HL-60 (cell line): ENCODE measurements around the gene FBXO11.
"Not testable (repeated sequence)": the region's sequence is repeated elsewhere in the genome, so short reads cannot be mapped to it uniquely, and the experiment has no call there.

Experiments
- DNase-seq, 2 experiments: peaks; one replicate each; pipeline ENCODE4 v3.0.0-alpha.2; 2010 to 2020; ENCODE audit warnings: low read depth in 1 of 2, low spot score in 1 of 2
- H3K27ac ChIP-seq: fragments of 250-450 bp; sonication (Bioruptor Pico); replicated peaks from 2 replicates; pipeline ENCODE4 v1.5.1; 2020; ENCODE audit warnings: mild to moderate bottlenecking, moderate library complexity
- H3K27me3 ChIP-seq: fragments of 250-450 bp; sonication (Bioruptor Pico); 2 replicates; pipeline ENCODE4 v1.5.1; 2021; ENCODE audit warnings: mild to moderate bottlenecking, moderate library complexity; ENCODE audit not compliant: insufficient read depth, poor library complexity, severe bottlenecking
- H3K4me3 ChIP-seq: replicated peaks from 2 replicates; pipeline ENCODE4 v1.5.1; 2011; ENCODE audit warnings: mild to moderate bottlenecking, control low read depth, low read length; ENCODE audit not compliant: insufficient read depth
- GABPA ChIP-seq: IDR thresholded peaks from 2 replicates; pipeline ENCODE4 v1.6.1; 2012; ENCODE audit warnings: low read depth
- POLR2AphosphoS5 ChIP-seq: IDR thresholded peaks from 2 replicates; pipeline ENCODE4 v1.6.1; 2012; ENCODE audit warnings: low read depth
- SPI1 ChIP-seq: IDR thresholded peaks from 2 replicates; pipeline ENCODE4 v1.6.1; 2012; ENCODE audit warnings: low read depth, mild to moderate bottlenecking, borderline replicate concordance
- TF ChIP-seq, protein P1 (sequence below): IDR thresholded peaks from one replicate; pipeline ENCODE4 v1.5.1; 2011; ENCODE audit warnings: low read length, control low read depth, inconsistent platforms; ENCODE audit not compliant: insufficient read depth
- TF ChIP-seq, protein P2 (sequence below): IDR thresholded peaks from 2 replicates; pipeline ENCODE4 v1.6.1; 2012; ENCODE audit warnings: low read depth; ENCODE audit not compliant: insufficient replicate concordance

Gene FBXO11

DNA sequence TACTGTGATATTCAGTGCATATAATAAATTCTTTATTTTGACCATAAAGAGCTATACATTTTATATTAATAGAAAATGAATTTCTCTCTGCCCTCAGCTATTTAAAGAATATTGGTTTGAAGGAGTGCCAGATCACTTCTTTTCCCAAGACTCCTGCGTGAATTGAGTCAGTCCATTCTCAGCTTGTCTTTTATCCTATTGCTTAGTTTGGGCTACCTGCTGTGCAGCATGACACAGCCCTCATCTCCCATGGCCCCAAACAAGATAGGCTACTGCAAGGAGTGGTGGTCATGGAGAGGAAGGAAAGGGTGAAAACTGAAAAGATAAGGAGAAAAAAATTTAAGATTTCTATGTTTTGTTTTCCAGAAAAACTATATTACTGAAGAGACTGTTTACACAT lies 10.1 kb upstream of the FBXO11 start:
- TF ChIP-seq, protein P1, sequence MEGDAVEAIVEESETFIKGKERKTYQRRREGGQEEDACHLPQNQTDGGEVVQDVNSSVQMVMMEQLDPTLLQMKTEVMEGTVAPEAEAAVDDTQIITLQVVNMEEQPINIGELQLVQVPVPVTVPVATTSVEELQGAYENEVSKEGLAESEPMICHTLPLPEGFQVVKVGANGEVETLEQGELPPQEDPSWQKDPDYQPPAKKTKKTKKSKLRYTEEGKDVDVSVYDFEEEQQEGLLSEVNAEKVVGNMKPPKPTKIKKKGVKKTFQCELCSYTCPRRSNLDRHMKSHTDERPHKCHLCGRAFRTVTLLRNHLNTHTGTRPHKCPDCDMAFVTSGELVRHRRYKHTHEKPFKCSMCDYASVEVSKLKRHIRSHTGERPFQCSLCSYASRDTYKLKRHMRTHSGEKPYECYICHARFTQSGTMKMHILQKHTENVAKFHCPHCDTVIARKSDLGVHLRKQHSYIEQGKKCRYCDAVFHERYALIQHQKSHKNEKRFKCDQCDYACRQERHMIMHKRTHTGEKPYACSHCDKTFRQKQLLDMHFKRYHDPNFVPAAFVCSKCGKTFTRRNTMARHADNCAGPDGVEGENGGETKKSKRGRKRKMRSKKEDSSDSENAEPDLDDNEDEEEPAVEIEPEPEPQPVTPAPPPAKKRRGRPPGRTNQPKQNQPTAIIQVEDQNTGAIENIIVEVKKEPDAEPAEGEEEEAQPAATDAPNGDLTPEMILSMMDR = no peak
- TF ChIP-seq SPI1 = no peak
- TF ChIP-seq, protein P2, sequence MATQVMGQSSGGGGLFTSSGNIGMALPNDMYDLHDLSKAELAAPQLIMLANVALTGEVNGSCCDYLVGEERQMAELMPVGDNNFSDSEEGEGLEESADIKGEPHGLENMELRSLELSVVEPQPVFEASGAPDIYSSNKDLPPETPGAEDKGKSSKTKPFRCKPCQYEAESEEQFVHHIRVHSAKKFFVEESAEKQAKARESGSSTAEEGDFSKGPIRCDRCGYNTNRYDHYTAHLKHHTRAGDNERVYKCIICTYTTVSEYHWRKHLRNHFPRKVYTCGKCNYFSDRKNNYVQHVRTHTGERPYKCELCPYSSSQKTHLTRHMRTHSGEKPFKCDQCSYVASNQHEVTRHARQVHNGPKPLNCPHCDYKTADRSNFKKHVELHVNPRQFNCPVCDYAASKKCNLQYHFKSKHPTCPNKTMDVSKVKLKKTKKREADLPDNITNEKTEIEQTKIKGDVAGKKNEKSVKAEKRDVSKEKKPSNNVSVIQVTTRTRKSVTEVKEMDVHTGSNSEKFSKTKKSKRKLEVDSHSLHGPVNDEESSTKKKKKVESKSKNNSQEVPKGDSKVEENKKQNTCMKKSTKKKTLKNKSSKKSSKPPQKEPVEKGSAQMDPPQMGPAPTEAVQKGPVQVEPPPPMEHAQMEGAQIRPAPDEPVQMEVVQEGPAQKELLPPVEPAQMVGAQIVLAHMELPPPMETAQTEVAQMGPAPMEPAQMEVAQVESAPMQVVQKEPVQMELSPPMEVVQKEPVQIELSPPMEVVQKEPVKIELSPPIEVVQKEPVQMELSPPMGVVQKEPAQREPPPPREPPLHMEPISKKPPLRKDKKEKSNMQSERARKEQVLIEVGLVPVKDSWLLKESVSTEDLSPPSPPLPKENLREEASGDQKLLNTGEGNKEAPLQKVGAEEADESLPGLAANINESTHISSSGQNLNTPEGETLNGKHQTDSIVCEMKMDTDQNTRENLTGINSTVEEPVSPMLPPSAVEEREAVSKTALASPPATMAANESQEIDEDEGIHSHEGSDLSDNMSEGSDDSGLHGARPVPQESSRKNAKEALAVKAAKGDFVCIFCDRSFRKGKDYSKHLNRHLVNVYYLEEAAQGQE = no peak
- no peak for TF ChIP-seq POLR2AphosphoS5
- no peak for TF ChIP-seq GABPA
- no peak overlapping the region for H3K4me3 ChIP-seq
- DNase-seq = no peak
- no peaks in the 10 kb centered on the region for H3K27me3 ChIP-seq
- no peak overlapping the region for H3K27ac ChIP-seq

DNA sequence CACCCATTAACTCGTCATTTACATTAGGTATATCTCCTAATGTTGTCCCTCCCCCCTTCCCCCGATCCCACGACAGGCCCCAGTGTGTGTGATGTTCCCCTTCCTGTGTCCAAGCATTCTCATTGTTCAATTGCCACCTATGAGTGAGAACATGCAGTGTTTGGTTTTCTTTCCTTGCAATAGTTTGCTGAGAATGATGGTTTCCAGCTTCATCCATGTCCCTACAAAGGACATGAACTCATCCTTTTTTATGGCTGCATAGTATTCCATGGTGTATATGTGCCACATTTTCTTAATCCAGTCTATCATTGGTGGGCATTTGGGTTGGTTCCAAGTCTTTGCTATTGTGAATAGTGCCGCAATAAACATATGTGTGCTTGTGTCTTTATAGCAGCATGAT lies 4.4 kb upstream of the FBXO11 start:
- DNase-seq, H3K27ac ChIP-seq, H3K4me3 ChIP-seq, H3K27me3 ChIP-seq: not testable (repeated sequence)

DNA sequence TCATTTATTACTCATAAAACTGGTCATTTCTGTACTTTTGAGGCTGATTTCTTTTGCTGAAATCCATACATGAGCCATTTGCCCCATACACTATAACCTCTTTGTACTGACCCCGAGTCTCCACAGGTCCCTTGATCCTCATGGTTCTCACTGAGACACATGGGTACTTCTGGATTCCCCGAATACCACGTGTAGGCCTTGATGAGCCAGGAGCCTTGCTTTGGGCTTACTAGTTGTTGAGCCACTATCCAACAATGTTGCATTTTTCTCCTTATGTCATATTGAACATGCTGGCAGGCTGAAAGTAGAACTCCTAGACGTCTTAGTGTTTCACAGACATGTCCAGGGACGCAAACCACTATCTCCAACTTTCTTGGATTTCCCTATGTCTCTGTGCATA lies 2.4 kb upstream of the FBXO11 start:
- no peak for DNase-seq
- Histone ChIP-seq H3K27me3 (no peaks in the 10 kb centered on the region), H3K4me3 (no peak overlapping the region), H3K27ac (no peak overlapping the region)
- TF ChIP-seq, protein P1 = no peak
- TF ChIP-seq SPI1 = no peak
- no peak for TF ChIP-seq GABPA
- TF ChIP-seq, protein P2 = no peak
- no peak for TF ChIP-seq POLR2AphosphoS5

DNA sequence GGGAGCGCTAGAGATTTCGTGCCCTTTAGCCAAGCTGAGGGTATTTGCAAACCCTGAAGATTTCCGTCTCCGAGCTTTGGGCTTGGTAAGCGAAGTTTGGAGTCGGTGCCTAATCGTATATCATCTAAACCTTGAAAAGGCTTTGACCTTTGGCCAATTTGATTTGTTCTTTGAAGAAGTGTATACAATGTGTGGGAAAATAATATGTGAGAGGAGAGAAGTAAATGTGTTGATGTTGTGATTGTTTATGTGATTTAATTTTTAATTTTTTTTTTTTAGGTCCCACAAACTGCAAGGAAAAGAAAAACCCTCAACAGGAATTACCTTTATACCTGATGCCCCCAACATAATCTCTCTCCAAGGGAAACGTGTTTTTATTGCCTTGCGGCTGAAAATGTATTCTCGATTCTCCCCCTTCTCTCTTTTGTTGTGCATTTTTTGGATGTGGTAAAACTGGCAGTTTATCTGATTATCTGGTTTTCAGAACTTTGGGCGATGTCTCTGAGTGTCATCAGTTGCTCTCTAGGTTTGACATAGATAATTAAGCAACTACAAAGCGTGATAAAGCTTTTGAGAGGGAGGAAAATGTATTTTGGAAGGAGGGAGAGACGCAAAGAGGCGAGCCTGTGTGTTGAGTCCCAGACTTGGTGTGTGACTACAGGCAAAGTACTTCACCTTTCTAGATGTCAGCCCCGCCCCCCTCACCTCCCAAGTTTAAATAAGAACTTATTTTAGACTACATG lies 912 bp upstream of the FBXO11 start:
- no peak for TF ChIP-seq SPI1
- no peak for TF ChIP-seq POLR2AphosphoS5
- TF ChIP-seq, protein P2 = no peak
- TF ChIP-seq, protein P1 = no peak
- TF ChIP-seq GABPA = no peak
- peak in 1 of 2 experiments; percentile 12 for DNase-seq
- Histone ChIP-seq H3K4me3 (peak overlapping the region; percentile 60), H3K27me3 (no peaks in the 10 kb centered on the region), H3K27ac (peak overlapping the region; percentile 98)
